Natural killer cell (primary cell): ENCODE data around the gene SMCO3. TPM values are rescaled to one million over a fixed set of nuclear protein-coding genes. Genes with fewer than 3 reads are reported as not detected.

Source experiments
- ATAC-seq, 3 donors: fragments of 150-1000 bp in 2 of 3; fragments of 200-7000 bp in 1 of 3; cut with Tn5 transposase; 1 replicate in 1 of 3; 2 replicates in 2 of 3; pipeline ENCODE4 v1.10.0; 2021; ENCODE audit warnings: mild to moderate bottlenecking in 2 of 3, moderate library complexity in 2 of 3
- DNase-seq, 2 donors: peaks; one replicate each; pipeline versions ENCODE4 v3.0.0 to v3.0.0-alpha.2; 2013 to 2021; ENCODE audit warnings: mixed read lengths in 1 of 2
- H3K27ac ChIP-seq: one replicate; pipeline ENCODE4 v1.5.1; 2013; ENCODE audit warnings: mild to moderate bottlenecking, low read length
- H3K27me3 ChIP-seq: one replicate; pipeline ENCODE4 v1.6.1; 2013; ENCODE audit warnings: low read length; ENCODE audit not compliant: control insufficient read depth, insufficient read depth
- H3K36me3 ChIP-seq: one replicate; pipeline ENCODE4 v1.6.1; 2013; ENCODE audit warnings: low read length; ENCODE audit not compliant: control insufficient read depth, insufficient read depth
- H3K4me1 ChIP-seq: one replicate; pipeline ENCODE4 v1.6.1; 2013; ENCODE audit warnings: low read length; ENCODE audit not compliant: control insufficient read depth, insufficient read depth
- H3K4me3 ChIP-seq: one replicate; pipeline ENCODE4 v1.5.1; 2013; ENCODE audit warnings: low read length
- H3K9me3 ChIP-seq: one replicate; pipeline ENCODE4 v1.6.1; 2013; ENCODE audit warnings: low read length; ENCODE audit not compliant: control insufficient read depth, insufficient read depth
- H3K27ac Mint-ChIP-seq, 2 donors: one replicate each; pipeline ENCODE4 v1.8.0; 2022; ENCODE audit warnings: mild to moderate bottlenecking in 2 of 2, mixed read lengths in 2 of 2, moderate library complexity in 1 of 2
- H3K27me3 Mint-ChIP-seq, 2 donors: one replicate each; pipeline ENCODE4 v1.8.0; 2022; ENCODE audit warnings: low read depth in 2 of 2, mixed read lengths in 2 of 2
- H3K36me3 Mint-ChIP-seq: one replicate; pipeline ENCODE4 v1.8.0; 2022; ENCODE audit warnings: mixed read lengths
- H3K4me1 Mint-ChIP-seq, 2 donors: one replicate each; pipeline ENCODE4 v1.8.0; 2022; ENCODE audit warnings: mixed read lengths in 2 of 2
- H3K4me3 Mint-ChIP-seq: one replicate; pipeline ENCODE4 v1.8.0; 2022; ENCODE audit warnings: mild to moderate bottlenecking, moderate library complexity, mixed read lengths
- H3K9me3 Mint-ChIP-seq, 2 donors: one replicate each; pipeline ENCODE4 v1.8.0; 2022; ENCODE audit warnings: mixed read lengths in 2 of 2
- CTCF ChIP-seq: fragments of 200-600 bp; IDR thresholded peaks from one replicate; pipeline ENCODE4 v1.8.0; 2022; ENCODE audit warnings: antibody characterized with exemption
- WGBS: methylation state at CpG from one replicate; pipeline ENCODE4 v1.1.7; 2013; ENCODE audit warnings: missing lambda C conversion rate; ENCODE audit not compliant: insufficient coverage; 5-methylcytosine and 5-hydroxymethylcytosine counted together
- intact Hi-C: fragments of 100-400 bp; cut with micrococcal nuclease; formaldehyde crosslinking; loops from one replicate; pipeline ENCODE4 v1.14.2; 2022
- total RNA-seq, 4 donors: library from RNA; stranded (reverse); fragments of 120-200 nt in 1 of 4; gene quantifications; one replicate each; pipeline versions ENCODE4 v1.2.3 to v1.2.4, GENCODE V29; 2013 to 2022

Gene SMCO3
- total RNA-seq, 3 donors from 2014 or later (not counting 1 experiment from before 2014, with no cell fraction given): not detected

DNA sequence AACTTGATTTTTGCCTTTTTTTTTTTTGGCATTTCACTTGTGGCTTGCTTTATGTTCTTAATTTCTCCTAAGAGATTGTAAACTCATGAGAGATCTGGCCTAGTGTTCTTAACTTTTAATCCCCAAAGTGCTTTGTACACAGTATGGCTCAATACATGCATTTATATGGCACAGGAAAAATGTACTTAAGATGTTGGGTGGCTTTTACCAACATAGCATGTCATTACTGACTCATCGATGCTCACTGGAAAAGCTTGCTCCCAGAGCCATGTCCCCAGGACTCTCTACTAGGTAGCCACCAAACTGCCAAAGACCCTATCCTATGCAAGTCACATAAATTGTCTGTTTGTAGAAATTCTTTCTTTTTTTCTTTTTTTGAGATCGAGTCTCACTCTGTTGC, 13.1 kb upstream of the SMCO3 start:
- no peak for DNase-seq
- Mint-ChIP-seq H3K9me3 (no peaks in the 10 kb centered on the region), H3K27me3 (peaks cover 8 to 13% of the 10 kb centered on the region in 2 donors), H3K4me3 (no peak overlapping the region), H3K27ac (no peak overlapping the region), H3K36me3 (no peaks in the 10 kb centered on the region), H3K4me1 (no peaks in the 10 kb centered on the region)
- intact Hi-C loops: no loop called here
- H3K27me3 ChIP-seq: no peaks in the 10 kb centered on the region
- WGBS: 79% methylated on average over 2 of the region's 2 CpGs
- no peak for ATAC-seq
- H3K4me1 ChIP-seq: no peaks in the 10 kb centered on the region
- H3K27ac ChIP-seq: no peak overlapping the region
- H3K9me3 ChIP-seq: no peaks in the 10 kb centered on the region
- no peaks in the 10 kb centered on the region for H3K36me3 ChIP-seq
- no peak for TF ChIP-seq CTCF
- H3K4me3 ChIP-seq: no peak overlapping the region

- Mint-ChIP-seq H3K27ac (no peak overlapping the region), H3K4me1 (no peaks in the 10 kb centered on the region), H3K4me3 (no peak overlapping the region), H3K27me3 (peaks cover 5 to 9% of the 10 kb centered on the region in 2 donors), H3K9me3 (no peaks in the 10 kb centered on the region), H3K36me3 (no peaks in the 10 kb centered on the region)
- no peaks in the 10 kb centered on the region for H3K4me1 ChIP-seq
- DNase-seq: no peak
- H3K27ac ChIP-seq: no peak overlapping the region
- no peaks in the 10 kb centered on the region for H3K9me3 ChIP-seq
- no peak for ATAC-seq
- intact Hi-C loops: no loop called here
- H3K4me3 ChIP-seq: no peak overlapping the region
- TF ChIP-seq CTCF: no peak
- H3K36me3 ChIP-seq: no peaks in the 10 kb centered on the region
- no peaks in the 10 kb centered on the region for H3K27me3 ChIP-seq
- WGBS: 96% methylated on average over 5 of the region's 5 CpGs
Observed at GRCh38 chr12:14826491-14826890, 12.5 kb upstream of the SMCO3 start.

DNA sequence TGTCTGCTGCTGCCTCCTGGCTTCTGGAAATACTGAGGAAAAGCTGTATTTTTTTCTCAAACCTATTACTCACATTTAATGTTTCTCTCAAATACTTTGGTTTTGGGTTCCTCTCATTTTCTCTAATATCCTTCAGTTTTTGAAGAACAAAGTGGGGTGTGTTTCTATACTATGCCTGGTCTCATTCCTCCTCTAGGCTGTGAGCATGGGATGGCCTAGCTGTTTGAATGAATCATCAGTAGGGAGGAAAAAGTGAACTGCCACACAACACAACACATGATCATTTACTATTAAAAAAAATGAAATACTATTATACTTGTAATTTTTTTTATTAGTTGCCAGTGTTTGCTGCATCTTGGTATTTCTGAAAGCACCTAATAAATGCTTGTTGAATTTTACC, 11.3 kb upstream of the SMCO3 start:
- H3K27me3 Mint-ChIP-seq: peaks cover 8 to 10% of the 10 kb centered on the region in 2 donors
- intact Hi-C loops: no loop called here
- no peaks in the 10 kb centered on the region for H3K4me1 Mint-ChIP-seq
- no peaks in the 10 kb centered on the region for H3K36me3 ChIP-seq
- no peak overlapping the region for H3K4me3 Mint-ChIP-seq
- H3K27me3 ChIP-seq: no peaks in the 10 kb centered on the region
- no peaks in the 10 kb centered on the region for H3K36me3 Mint-ChIP-seq
- DNase-seq (no peak), ATAC-seq (no peak)
- no peak overlapping the region for H3K4me3 ChIP-seq
- no peak for TF ChIP-seq CTCF
- H3K27ac Mint-ChIP-seq: no peak overlapping the region
- no peaks in the 10 kb centered on the region for H3K9me3 Mint-ChIP-seq
- no peaks in the 10 kb centered on the region for H3K9me3 ChIP-seq
- H3K27ac ChIP-seq: no peak overlapping the region
- no peaks in the 10 kb centered on the region for H3K4me1 ChIP-seq

DNA sequence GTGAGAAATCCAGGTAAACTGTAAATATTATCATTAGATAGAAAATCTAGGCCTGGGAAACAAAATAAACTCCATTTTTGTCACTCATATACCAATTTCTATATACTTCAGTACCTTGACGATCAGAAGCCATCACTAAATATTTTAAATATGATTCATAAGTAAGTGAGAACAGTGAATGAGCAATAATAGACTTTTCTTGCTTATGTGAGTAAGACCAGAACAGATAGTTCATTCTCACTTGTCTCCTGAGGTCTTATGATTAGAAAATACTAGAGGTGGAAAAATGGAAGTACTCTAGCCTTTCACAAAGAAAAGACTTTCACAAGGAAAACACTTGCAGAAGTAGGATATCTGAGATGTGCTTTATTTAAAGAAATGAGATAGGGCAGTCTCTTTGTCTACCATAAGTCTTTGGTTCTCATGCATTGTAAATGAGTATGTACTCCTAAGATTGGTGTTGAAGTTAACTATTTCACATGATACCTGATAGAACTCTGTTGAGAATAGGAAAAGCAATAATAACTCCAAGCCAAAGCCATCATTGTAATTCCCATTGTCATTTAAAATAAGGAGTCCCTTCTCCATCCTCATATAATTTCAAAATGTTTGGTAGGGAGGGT, 10.1 kb upstream of the SMCO3 start:
- no CpG with 5 or more reads among the region's 1 CpG for WGBS
- Histone ChIP-seq H3K36me3 (no peaks in the 10 kb centered on the region), H3K27me3 (no peaks in the 10 kb centered on the region), H3K9me3 (no peaks in the 10 kb centered on the region), H3K4me1 (no peaks in the 10 kb centered on the region), H3K27ac (no peak overlapping the region), H3K4me3 (no peak overlapping the region)
- ATAC-seq (no peak), DNase-seq (no peak)
- no peak overlapping the region for H3K4me3 Mint-ChIP-seq
- no peak for TF ChIP-seq CTCF
- no peaks in the 10 kb centered on the region for H3K9me3 Mint-ChIP-seq
- H3K4me1 Mint-ChIP-seq: no peaks in the 10 kb centered on the region
- H3K27ac Mint-ChIP-seq: no peak overlapping the region
- intact Hi-C loops: no loop called here
- H3K36me3 Mint-ChIP-seq: no peaks in the 10 kb centered on the region
- peaks cover 10 to 20% of the 10 kb centered on the region in 2 donors for H3K27me3 Mint-ChIP-seq
